Thyroid gland (tissue), 4 donors: ENCODE data around the gene APCDD1L.

ENCODE experiments used
- POLR2A ChIP-seq, 2 donors: fragments of 450-650 bp; IDR thresholded peaks; one replicate each; pipeline ENCODE4 v1.6.1; 2017; ENCODE audit warnings: antibody characterized with exemption in 2 of 2, mild to moderate bottlenecking in 2 of 2, moderate library complexity in 1 of 2
- TF ChIP-seq, protein P1 (sequence below), 6 experiments: fragments of 200-600 bp in 3 of 6; fragments of 450-650 bp in 3 of 6; sonication (generic) in 3 of 6; IDR thresholded peaks; one replicate each; pipeline ENCODE4 v1.5.1; 2016 to 2019; ENCODE audit warnings: antibody characterized with exemption in 6 of 6, mild to moderate bottlenecking in 2 of 6, inconsistent platforms in 1 of 6, moderate library complexity in 1 of 6

DNA sequence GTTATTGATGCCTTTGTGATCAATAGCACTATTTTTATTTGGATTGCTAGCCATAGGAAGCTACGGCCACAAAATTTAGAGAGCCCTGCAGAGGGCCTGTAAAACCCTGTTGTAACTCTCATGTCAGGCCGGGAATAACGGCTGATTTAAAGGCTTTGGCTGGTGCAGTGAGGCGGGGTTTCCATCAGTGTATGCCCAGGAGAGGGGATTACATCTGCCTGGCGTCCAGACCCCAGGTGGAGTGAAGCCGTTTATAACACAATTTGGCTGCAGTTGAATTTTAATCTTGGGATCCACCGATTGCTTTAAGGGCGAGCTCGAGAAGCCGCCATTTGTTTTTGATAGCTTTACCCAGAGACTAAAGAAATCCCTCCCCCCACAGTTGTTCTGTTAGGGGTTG is 29.1 kb upstream of the APCDD1L start:
- TF ChIP-seq, protein P1, sequence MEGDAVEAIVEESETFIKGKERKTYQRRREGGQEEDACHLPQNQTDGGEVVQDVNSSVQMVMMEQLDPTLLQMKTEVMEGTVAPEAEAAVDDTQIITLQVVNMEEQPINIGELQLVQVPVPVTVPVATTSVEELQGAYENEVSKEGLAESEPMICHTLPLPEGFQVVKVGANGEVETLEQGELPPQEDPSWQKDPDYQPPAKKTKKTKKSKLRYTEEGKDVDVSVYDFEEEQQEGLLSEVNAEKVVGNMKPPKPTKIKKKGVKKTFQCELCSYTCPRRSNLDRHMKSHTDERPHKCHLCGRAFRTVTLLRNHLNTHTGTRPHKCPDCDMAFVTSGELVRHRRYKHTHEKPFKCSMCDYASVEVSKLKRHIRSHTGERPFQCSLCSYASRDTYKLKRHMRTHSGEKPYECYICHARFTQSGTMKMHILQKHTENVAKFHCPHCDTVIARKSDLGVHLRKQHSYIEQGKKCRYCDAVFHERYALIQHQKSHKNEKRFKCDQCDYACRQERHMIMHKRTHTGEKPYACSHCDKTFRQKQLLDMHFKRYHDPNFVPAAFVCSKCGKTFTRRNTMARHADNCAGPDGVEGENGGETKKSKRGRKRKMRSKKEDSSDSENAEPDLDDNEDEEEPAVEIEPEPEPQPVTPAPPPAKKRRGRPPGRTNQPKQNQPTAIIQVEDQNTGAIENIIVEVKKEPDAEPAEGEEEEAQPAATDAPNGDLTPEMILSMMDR (IDR thresholded peaks at IDR 0.05) = no peak
- no peak for TF ChIP-seq POLR2A (IDR thresholded peaks at IDR 0.05)
